Mammary epithelial cell (primary cell): ENCODE measurements around the gene PTPN11.
"Not testable (repeated sequence)": the region's sequence is repeated elsewhere in the genome, so short reads cannot be mapped to it uniquely, and the experiment has no call there.

ENCODE experiments used
- CTCF ChIP-seq, 2 donors: IDR thresholded peaks in 1 of 2; conservative IDR thresholded peaks in 1 of 2; 2 replicates each; pipeline ENCODE4 v1.5.1; 2011 to 2012; ENCODE audit warnings: inconsistent platforms in 2 of 2, low read length in 2 of 2, mild to moderate bottlenecking in 2 of 2, control low read depth in 1 of 2, low read depth in 1 of 2; ENCODE audit not compliant: insufficient read depth in 1 of 2; ENCODE audit errors: extremely low read depth in 1 of 2
- EZH2 ChIP-seq: IDR thresholded peaks from 2 replicates; pipeline ENCODE4 v1.6.1; 2012; ENCODE audit warnings: low read length, inconsistent platforms, borderline replicate concordance

- not testable (repeated sequence) for TF ChIP-seq CTCF (conservative IDR thresholded peaks at IDR 0.05 in 1 of 2, IDR thresholded peaks at IDR 0.05 in 1 of 2; ENCODE audit: extremely low read depth in 1 of 2, insufficient read depth in 1 of 2, low read depth in 1 of 2, low read length in 2 of 2); EZH2
These were observed 28.7 kb upstream of the PTPN11 start for GRCh38 chr12:112389922-112390654.
